ENCODE data around the gene SYDE1.

DNA sequence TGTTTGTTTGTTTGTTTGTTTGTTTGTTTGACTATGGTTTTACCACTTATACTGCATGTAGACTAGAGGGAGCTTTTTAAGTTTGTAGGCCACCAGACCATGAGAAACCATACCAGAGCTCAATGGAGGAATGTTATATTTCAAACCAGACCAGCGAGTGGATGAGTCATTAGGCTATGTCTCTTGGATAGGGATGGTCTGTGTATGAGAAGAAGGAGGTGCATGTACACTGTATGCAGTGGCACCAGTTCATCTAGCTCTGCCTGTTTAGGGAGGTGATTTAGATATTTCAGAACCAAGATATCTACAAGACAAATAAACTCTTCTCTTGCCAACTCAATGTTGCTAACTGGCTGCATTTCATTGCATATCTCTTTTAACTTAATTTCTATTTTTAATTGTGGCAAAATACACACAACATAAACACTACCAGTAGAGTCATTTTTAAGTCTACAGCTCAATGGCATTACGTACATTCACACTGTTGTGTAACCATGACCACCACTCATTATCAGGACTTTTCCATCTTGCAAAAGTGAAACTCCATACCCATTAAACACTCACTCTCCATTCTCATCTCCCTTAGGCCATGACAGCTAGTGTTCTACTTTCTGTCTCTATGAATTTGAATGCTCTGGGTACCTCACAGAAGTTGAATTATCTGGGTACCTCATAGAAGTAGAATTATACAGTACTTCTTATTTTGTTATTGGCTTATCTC lies 29.2 kb downstream of the SYDE1 start:
- TF ChIP-seq, protein P1, sequence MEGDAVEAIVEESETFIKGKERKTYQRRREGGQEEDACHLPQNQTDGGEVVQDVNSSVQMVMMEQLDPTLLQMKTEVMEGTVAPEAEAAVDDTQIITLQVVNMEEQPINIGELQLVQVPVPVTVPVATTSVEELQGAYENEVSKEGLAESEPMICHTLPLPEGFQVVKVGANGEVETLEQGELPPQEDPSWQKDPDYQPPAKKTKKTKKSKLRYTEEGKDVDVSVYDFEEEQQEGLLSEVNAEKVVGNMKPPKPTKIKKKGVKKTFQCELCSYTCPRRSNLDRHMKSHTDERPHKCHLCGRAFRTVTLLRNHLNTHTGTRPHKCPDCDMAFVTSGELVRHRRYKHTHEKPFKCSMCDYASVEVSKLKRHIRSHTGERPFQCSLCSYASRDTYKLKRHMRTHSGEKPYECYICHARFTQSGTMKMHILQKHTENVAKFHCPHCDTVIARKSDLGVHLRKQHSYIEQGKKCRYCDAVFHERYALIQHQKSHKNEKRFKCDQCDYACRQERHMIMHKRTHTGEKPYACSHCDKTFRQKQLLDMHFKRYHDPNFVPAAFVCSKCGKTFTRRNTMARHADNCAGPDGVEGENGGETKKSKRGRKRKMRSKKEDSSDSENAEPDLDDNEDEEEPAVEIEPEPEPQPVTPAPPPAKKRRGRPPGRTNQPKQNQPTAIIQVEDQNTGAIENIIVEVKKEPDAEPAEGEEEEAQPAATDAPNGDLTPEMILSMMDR (IDR thresholded peaks at IDR 0.05): no peak
- TF ChIP-seq POLR2A (IDR thresholded peaks at IDR 0.05): no peak
